ENCODE measurements around the gene PCAT6. TPM values are rescaled to one million over a fixed set of nuclear protein-coding genes. Genes with fewer than 3 reads are reported as not detected.

PCAT6 gene
- total RNA-seq (1.5 and 1.7 TPM in 2 replicates), polyA plus RNA-seq (2.4 and 2.9 TPM in 2 replicates), polyA minus RNA-seq (0.87 and 0.96 TPM in 2 replicates), Bru-seq, nascent RNA (percentile 36 among the genes with signal in this experiment), BruChase-seq, experiment 1, labeled RNA remaining after a 6-hour chase (percentile 44 among the genes with signal in this experiment), BruChase-seq, experiment 2, labeled RNA remaining after a 2-hour chase (percentile 37 among the genes with signal in this experiment)
- polyA plus RNA-seq (2011; cell fraction: cytosol; rRNA removed), result 1.3 and 1.6 TPM in 2 replicates
- 0.85 and 1.2 TPM in 2 replicates for polyA plus RNA-seq (2011; cell fraction: nucleus; rRNA removed)
- 2.0 and 4.7 TPM in 2 replicates for polyA plus RNA-seq (2012)
- not detected for polyA minus RNA-seq (2011; cell fraction: cytosol; rRNA and poly(A)+ RNA removed)
- polyA minus RNA-seq (2011; cell fraction: nucleus; rRNA and poly(A)+ RNA removed), result 1.2 and 2.5 TPM in 2 replicates
- long read RNA-seq, partial matches to known transcripts, result 0 of 3 reads
- long read RNA-seq, other reads (novel, unspliced or antisense), result 3 of 3 reads

GRCh38 chr1:202810615-202811295 lies at the start of gene PCAT6:
TSS of gene PCAT6 (plus strand) at chr1:202810954.
- FAIRE-seq (peak; percentile 95), DNase-seq (ENCODE audit: low read depth, low spot score) (peak; percentile 92)
- no peaks in the 10 kb centered on the region for H3K9me3 ChIP-seq (replicated peaks; ENCODE audit: control insufficient read depth, insufficient read depth, low read length)
- peak; percentile 90 for TF ChIP-seq POLR2AphosphoS5 (IDR thresholded peaks at IDR 0.05; ENCODE audit: insufficient read depth, low read depth, low read length)
- TF ChIP-seq EZH2 (IDR thresholded peaks at IDR 0.05; ENCODE audit: borderline replicate concordance, low read depth, low read length, severe bottlenecking), result no peak
- TF ChIP-seq, protein P1, sequence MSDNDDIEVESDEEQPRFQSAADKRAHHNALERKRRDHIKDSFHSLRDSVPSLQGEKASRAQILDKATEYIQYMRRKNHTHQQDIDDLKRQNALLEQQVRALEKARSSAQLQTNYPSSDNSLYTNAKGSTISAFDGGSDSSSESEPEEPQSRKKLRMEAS (IDR thresholded peaks at IDR 0.05; ENCODE audit: insufficient read depth, insufficient read length), result peak; percentile 49
- peak; percentile 30 for TF ChIP-seq FOS (IDR thresholded peaks at IDR 0.05; ENCODE audit: borderline replicate concordance, insufficient read depth, low read length)
- TF ChIP-seq CTCF (IDR thresholded peaks at IDR 0.05; ENCODE audit: extremely low read depth in 1 of 2, insufficient read depth in 1 of 2, low read depth in 1 of 2, low read length in 2 of 2), result no peak
- TF ChIP-seq POLR2A (IDR thresholded peaks at IDR 0.05; ENCODE audit: low read depth, low read length), result peak; percentile 90
- no peak for TF ChIP-seq GATA2 (IDR thresholded peaks at IDR 0.05; ENCODE audit: insufficient read depth, insufficient read length, low read depth, low read length)
- no peak for TF ChIP-seq JUN (IDR thresholded peaks at IDR 0.05; ENCODE audit: borderline replicate concordance, insufficient read depth, insufficient read length, low read depth)
- no peak for TF ChIP-seq MYC (IDR thresholded peaks at IDR 0.05; ENCODE audit: low read depth, low read length)
- BruUV-seq (replicated peaks), result TSS peak; percentile 63
- ChIA-PET CTCF (interaction anchor here (0.7 to 1.6 kb wide), 2 partner anchors 19 to 188 kb away, joined by 3 read pairs; no protein-coding TSS in a partner anchor), POLR2A (interaction anchor here (1.1 kb wide), 1 partner anchor 51 kb away, joined by 3 read pairs; no protein-coding TSS in a partner anchor)
- H3K27me3 ChIP-seq (ENCODE audit: control insufficient read depth in 2 of 2, insufficient read depth in 2 of 2, low read length in 2 of 2), result peaks cover 9 to 10% of the 10 kb centered on the region in 2 experiments
- intact Hi-C loops (cut with micrococcal nuclease) (loop anchor here (1.0 to 2.0 kb wide), 3 partner anchors 51 to 196 kb away; partner anchors contain the start of gene TMEM183A), dilution Hi-C loops (cut with MboI; ENCODE audit: extremely low pct_ligation_motif_present, low sequenced_read_pairs) (no loop called here)
- peak within 1 kb of the TSS; percentile 58 to 81 (median 60) for H3K4me3 ChIP-seq (replicated peaks in 1 of 3; ENCODE audit: insufficient read depth in 1 of 3, low read depth in 1 of 3, low read length in 3 of 3)
- H4K20me1 ChIP-seq (replicated peaks; ENCODE audit: control insufficient read depth, extremely low read depth, insufficient read depth, low read length), result no peaks in the 10 kb centered on the region
- H2AFZ ChIP-seq (ENCODE audit: low read depth, low read length), result peak within 1 kb of the TSS; percentile 98
- H3K4me1 ChIP-seq (ENCODE audit: control insufficient read depth, extremely low read depth, insufficient read depth, low read length), result peaks cover 13% of the 10 kb centered on the region
- H3K27ac ChIP-seq (ENCODE audit: insufficient read depth, low read depth, low read length), result peak within 1 kb of the TSS; percentile 46
- H3K36me3 ChIP-seq (ENCODE audit: control insufficient read depth in 2 of 2, extremely low read depth in 1 of 2, insufficient read depth in 2 of 2, low read length in 2 of 2), result no peaks in the 10 kb centered on the region
- peak within 1 kb of the TSS; percentile 36 for H3K9ac ChIP-seq (replicated peaks; ENCODE audit: extremely low read depth, insufficient read depth, low read length)
- H3K79me2 ChIP-seq (ENCODE audit: control insufficient read depth, insufficient read depth, low read length), result peaks cover 22% of the 10 kb centered on the region
- H3K9me1 ChIP-seq (replicated peaks; ENCODE audit: control insufficient read depth, extremely low read depth, insufficient read depth, low read length), result no peaks in the 10 kb centered on the region
- H3K4me2 ChIP-seq (ENCODE audit: insufficient read depth, low read length), result peak within 1 kb of the TSS; percentile 94
